Measurements from ENCODE around the gene ICA1.

DNA sequence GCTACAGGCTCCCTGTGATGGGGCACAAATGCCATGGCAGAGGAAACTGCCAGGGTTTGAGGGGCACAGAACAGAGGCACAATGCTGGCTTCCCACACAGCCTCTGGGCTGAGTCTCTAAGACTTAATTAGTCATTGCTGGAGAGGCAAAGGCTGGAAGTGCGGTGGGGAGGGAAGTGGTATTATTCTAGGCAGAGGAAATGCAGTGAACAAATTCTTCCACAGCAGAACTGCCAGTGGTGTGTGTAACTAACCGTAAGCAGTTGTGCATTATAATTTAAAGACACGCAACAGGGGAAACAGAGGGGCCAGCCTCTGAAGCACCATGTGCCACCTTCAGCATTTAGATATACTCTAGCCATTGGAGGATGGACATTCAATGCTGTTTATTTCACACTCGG, 12.8 kb downstream of the ICA1 start:
- TF ChIP-seq, protein P1, sequence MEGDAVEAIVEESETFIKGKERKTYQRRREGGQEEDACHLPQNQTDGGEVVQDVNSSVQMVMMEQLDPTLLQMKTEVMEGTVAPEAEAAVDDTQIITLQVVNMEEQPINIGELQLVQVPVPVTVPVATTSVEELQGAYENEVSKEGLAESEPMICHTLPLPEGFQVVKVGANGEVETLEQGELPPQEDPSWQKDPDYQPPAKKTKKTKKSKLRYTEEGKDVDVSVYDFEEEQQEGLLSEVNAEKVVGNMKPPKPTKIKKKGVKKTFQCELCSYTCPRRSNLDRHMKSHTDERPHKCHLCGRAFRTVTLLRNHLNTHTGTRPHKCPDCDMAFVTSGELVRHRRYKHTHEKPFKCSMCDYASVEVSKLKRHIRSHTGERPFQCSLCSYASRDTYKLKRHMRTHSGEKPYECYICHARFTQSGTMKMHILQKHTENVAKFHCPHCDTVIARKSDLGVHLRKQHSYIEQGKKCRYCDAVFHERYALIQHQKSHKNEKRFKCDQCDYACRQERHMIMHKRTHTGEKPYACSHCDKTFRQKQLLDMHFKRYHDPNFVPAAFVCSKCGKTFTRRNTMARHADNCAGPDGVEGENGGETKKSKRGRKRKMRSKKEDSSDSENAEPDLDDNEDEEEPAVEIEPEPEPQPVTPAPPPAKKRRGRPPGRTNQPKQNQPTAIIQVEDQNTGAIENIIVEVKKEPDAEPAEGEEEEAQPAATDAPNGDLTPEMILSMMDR (IDR thresholded peaks at IDR 0.05; ENCODE audit: low read length): no peak
- TF ChIP-seq EZH2 (optimal IDR thresholded peaks at IDR 0.05; ENCODE audit: low read depth, low read length) (no peak), EZH2phosphoT487 (IDR thresholded peaks at IDR 0.05; ENCODE audit: low read length) (no peak)
